Measurements from ENCODE around the gene TBXAS1.

Gene TBXAS1

DNA sequence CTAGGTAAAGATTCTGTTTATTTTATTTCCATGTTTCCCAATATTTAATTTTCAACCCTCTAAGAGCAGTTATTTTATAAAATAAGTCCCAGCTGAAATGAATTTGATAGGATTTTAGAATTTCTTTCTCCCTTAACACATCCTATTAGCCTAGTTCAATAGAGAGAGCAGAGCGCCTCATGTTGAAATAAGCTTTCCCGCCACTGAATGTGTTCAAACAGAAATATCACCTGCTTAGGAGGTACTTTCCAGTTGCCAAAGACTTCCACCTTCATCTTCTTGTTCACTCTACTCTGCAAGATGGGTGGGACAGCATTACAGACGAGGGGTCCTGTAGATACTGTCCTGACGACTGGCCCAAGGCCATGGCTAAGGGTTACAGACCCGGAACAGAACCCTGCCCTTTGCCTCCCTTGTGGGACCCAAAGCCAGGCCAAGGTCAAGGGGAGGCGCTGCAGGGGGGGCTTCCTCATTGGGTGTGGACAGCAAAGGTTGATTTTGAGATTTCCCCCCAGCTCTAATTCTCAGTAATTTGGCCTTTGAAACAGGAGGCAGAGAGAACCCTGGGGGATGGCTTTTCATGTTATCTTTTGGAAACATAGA, 171.7 kb downstream of the TBXAS1 start (continued):
- no peak for TF ChIP-seq ZNF747 (tag by site-specific recombination; IDR thresholded peaks at IDR 0.05)
- TF ChIP-seq ZNF585B (tag by site-specific recombination; IDR thresholded peaks at IDR 0.05) = no peak
- TF ChIP-seq, protein P1, sequence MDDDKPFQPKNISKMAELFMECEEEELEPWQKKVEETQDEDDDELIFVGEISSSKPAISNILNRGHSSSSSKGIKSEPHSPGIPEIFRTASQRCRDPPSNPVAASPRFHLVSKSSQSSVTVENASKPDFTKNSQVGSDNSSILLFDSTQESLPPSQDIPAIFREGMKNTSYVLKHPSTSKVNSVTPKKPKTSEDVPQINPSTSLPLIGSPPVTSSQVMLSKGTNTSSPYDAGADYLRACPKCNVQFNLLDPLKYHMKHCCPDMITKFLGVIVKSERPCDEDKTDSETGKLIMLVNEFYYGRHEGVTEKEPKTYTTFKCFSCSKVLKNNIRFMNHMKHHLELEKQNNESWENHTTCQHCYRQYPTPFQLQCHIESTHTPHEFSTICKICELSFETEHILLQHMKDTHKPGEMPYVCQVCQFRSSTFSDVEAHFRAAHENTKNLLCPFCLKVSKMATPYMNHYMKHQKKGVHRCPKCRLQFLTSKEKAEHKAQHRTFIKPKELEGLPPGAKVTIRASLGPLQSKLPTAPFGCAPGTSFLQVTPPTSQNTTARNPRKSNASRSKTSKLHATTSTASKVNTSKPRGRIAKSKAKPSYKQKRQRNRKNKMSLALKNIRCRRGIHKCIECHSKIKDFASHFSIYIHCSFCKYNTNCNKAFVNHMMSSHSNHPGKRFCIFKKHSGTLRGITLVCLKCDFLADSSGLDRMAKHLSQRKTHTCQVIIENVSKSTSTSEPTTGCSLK (tag by site-specific recombination; IDR thresholded peaks at IDR 0.05) = no peak
- TF ChIP-seq, protein P2, sequence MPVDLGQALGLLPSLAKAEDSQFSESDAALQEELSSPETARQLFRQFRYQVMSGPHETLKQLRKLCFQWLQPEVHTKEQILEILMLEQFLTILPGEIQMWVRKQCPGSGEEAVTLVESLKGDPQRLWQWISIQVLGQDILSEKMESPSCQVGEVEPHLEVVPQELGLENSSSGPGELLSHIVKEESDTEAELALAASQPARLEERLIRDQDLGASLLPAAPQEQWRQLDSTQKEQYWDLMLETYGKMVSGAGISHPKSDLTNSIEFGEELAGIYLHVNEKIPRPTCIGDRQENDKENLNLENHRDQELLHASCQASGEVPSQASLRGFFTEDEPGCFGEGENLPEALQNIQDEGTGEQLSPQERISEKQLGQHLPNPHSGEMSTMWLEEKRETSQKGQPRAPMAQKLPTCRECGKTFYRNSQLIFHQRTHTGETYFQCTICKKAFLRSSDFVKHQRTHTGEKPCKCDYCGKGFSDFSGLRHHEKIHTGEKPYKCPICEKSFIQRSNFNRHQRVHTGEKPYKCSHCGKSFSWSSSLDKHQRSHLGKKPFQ (tag by site-specific recombination; IDR thresholded peaks at IDR 0.05) = no peak
- TF ChIP-seq OVOL3 (tag by site-specific recombination; IDR thresholded peaks at IDR 0.05) = no peak

DNA sequence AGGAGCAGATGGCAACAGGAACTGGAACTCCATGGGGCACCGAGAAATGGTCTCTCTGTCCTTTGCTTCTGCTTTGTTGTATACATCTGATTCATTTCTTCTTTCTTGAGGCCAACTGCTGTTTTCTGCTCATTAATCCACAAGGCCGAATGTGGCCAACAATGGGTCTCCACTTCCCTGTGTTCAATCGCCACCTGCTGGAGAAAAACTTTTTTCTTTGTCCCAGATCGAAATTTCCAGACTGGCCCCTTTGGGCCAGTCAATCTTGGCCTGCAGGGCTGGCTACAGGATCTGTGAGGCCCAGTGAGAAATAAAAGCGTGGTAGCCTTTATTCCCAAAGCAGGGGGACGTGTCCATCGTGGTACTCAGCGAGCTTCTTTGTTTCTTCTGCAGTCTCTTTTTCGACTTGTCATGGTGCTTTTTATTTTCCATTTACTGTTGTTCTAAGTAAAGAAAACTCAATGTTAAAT, 174.9 kb downstream of the TBXAS1 start:
- CTCF ChIA-PET = interaction anchor here (0.7 to 5.2 kb wide), 9 partner anchors 11 to 386 kb away, joined by 3 to 62 read pairs (median 3); no protein-coding TSS in a partner anchor
- Histone ChIP-seq H3K4me3 (ENCODE audit: low read depth, low read length) (no peak overlapping the region), H3K27ac (ENCODE audit: extremely low read depth, low read depth, low read length) (no peak overlapping the region), H3K4me1 (ENCODE audit: control insufficient read depth, insufficient read depth, low read length) (no peaks in the 10 kb centered on the region), H3K9me3 (ENCODE audit: control insufficient read depth, insufficient read depth, low read depth, low read length) (no peaks in the 10 kb centered on the region), H3K36me3 (ENCODE audit: control insufficient read depth in 2 of 2, insufficient read depth in 1 of 2, low read length in 2 of 2) (no peaks in the 10 kb centered on the region)
- TF ChIP-seq ZNF654 (tag by site-specific recombination; IDR thresholded peaks at IDR 0.05; ENCODE audit: low read depth) (peak; percentile 71), ZNF677 (tag by site-specific recombination; IDR thresholded peaks at IDR 0.05) (no peak), ZNF2 (tag by site-specific recombination; IDR thresholded peaks at IDR 0.05) (peak; percentile 80; the same call in 1 of the 2 replicates), ZIC2 (tag by site-specific recombination; IDR thresholded peaks at IDR 0.05) (peak; percentile 32; the same call in 1 of the 2 replicates)
- TF ChIP-seq, protein P3, sequence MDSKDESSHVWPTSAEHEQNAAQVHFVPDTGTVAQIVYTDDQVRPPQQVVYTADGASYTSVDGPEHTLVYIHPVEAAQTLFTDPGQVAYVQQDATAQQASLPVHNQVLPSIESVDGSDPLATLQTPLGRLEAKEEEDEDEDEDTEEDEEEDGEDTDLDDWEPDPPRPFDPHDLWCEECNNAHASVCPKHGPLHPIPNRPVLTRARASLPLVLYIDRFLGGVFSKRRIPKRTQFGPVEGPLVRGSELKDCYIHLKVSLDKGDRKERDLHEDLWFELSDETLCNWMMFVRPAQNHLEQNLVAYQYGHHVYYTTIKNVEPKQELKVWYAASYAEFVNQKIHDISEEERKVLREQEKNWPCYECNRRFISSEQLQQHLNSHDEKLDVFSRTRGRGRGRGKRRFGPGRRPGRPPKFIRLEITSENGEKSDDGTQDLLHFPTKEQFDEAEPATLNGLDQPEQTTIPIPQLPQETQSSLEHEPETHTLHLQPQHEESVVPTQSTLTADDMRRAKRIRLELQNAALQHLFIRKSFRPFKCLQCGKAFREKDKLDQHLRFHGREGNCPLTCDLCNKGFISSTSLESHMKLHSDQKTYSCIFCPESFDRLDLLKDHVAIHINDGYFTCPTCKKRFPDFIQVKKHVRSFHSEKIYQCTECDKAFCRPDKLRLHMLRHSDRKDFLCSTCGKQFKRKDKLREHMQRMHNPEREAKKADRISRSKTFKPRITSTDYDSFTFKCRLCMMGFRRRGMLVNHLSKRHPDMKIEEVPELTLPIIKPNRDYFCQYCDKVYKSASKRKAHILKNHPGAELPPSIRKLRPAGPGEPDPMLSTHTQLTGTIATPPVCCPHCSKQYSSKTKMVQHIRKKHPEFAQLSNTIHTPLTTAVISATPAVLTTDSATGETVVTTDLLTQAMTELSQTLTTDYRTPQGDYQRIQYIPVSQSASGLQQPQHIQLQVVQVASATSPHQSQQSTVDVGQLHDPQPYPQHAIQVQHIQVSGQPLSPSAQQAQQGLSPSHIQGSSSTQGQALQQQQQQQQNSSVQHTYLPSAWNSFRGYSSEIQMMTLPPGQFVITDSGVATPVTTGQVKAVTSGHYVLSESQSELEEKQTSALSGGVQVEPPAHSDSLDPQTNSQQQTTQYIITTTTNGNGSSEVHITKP (tag by site-specific recombination; IDR thresholded peaks at IDR 0.05) = 0 out of 2 replicates have a peak, but pooled peaks have one; percentile 36
- TF ChIP-seq, protein P4, sequence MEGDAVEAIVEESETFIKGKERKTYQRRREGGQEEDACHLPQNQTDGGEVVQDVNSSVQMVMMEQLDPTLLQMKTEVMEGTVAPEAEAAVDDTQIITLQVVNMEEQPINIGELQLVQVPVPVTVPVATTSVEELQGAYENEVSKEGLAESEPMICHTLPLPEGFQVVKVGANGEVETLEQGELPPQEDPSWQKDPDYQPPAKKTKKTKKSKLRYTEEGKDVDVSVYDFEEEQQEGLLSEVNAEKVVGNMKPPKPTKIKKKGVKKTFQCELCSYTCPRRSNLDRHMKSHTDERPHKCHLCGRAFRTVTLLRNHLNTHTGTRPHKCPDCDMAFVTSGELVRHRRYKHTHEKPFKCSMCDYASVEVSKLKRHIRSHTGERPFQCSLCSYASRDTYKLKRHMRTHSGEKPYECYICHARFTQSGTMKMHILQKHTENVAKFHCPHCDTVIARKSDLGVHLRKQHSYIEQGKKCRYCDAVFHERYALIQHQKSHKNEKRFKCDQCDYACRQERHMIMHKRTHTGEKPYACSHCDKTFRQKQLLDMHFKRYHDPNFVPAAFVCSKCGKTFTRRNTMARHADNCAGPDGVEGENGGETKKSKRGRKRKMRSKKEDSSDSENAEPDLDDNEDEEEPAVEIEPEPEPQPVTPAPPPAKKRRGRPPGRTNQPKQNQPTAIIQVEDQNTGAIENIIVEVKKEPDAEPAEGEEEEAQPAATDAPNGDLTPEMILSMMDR (tag by site-specific recombination; IDR thresholded peaks at IDR 0.05) = 0 out of 2 replicates have a peak, but pooled peaks have one; percentile 17
- POLR2A ChIA-PET = no interaction called here

DNA sequence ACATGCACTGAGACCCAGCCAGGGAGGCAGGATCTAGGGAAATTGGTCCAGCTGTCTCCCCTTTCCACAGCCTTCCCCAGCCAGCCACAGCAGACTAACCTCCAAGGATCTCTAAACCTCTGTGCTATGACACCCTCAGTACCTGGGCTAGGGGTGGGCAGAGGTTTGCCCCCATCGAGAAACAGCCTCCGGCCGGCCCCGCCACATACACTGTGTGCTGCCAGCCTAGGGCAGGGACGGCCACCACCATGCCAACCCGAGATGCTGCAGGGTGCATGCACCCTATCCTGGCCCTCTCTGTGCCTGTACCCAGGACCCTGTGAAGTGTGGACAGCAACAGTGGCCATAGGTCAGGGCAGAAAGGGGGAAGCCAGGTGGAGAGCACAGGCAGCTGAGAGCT, 175.6 kb downstream of the TBXAS1 start:
- POLR2A ChIA-PET = no interaction called here

More for the DNA sequence above, 175.6 kb downstream of the TBXAS1 start:
- Histone ChIP-seq H3K27ac (ENCODE audit: extremely low read depth, low read depth, low read length) (no peak overlapping the region), H3K36me3 (ENCODE audit: control insufficient read depth in 2 of 2, insufficient read depth in 1 of 2, low read length in 2 of 2) (no peaks in the 10 kb centered on the region), H3K4me3 (ENCODE audit: low read depth, low read length) (no peak overlapping the region), H3K4me1 (ENCODE audit: control insufficient read depth, insufficient read depth, low read length) (no peaks in the 10 kb centered on the region), H3K9me3 (ENCODE audit: control insufficient read depth, insufficient read depth, low read depth, low read length) (no peaks in the 10 kb centered on the region)
- CTCF ChIA-PET = interaction anchor here (0.7 to 5.2 kb wide), 8 partner anchors 15 to 406 kb away, joined by 3 to 38 read pairs (median 3); no protein-coding TSS in a partner anchor
- no peak for TF ChIP-seq ZNF501 (tag by site-specific recombination; IDR thresholded peaks at IDR 0.05)
